NCI-H510A (cell line): ENCODE data around the gene PCK2.

Source experiments
- DNase-seq: peaks from one replicate; lab custom pipeline; 2025; lab: John Stamatoyannopoulos, UW

PCK2 gene

DNA sequence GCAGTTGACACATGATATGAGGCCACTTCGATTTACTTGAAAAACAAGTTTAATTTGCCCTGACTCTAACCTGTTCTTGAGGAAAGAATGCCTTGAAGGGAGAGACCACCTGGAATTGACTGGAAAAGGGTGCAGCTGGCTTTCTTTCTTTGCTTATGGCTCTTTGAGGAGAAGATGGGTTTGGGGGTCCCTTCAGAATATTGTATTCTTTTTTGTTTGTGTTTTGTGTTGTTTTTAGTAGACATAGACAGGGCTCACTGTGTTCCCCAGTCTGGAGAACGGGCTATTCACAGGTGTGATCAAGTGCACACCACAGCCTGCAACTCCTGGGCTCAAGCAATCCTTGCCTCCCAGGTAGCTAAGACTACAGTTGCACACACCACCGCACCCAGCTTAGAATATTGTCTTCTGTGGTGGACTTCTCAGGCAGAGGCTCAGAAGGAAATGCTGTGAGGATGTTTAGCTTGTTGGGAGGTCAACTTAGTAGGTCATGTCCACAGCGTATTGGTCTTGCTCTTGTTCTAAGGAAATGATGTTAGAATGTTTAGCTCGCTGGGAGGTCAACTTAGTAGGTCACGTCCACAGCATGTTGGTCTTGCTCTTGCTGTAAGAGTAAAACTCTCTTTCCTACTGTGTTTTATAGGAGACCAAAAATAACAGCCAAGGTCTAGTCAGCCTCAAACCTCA, 22.2 kb downstream of the PCK2 start:
- DNase-seq = no peak

DNA sequence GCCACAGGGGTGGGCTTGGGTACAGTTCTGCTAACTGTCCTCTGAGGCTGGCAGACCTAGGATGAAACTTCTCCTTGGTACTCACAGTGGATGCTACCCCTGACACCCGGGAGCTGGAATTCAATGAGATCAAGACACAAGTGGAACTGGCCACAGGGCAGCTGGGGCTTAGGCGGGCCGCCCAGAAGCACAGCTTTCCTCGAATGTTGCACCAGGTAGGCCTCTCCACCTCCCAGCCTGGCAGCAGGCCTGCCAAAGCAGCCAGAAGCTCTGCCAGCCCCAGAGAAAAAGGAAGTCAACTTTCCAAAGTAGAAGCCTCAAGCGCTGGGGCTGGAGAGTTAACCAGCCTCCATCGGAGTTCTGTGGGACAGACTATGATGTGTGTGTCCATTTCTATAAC, 23.1 kb downstream of the PCK2 start:
- no peak for DNase-seq

DNA sequence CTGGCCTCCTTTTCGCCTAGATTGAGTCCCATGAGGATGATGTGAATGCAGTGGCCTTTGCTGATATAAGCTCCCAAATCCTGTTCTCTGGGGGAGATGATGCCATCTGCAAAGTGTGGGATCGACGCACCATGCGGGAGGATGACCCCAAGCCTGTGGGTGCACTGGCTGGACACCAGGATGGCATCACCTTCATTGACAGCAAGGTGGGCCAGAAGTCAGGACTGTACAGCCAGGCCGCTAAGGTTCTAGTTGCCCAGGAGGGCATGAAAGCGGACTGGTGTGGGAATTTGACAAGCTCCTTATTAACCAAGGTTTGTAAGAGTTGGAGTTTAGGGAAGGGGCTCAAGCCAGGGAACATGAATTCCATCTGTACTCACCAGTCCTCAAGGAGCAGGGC, 25.6 kb downstream of the PCK2 start:
- DNase-seq = no peak

GRCh38 chr14:24121210-24121609, 27.1 kb downstream of the PCK2 start:
- DNase-seq = no peak

DNA sequence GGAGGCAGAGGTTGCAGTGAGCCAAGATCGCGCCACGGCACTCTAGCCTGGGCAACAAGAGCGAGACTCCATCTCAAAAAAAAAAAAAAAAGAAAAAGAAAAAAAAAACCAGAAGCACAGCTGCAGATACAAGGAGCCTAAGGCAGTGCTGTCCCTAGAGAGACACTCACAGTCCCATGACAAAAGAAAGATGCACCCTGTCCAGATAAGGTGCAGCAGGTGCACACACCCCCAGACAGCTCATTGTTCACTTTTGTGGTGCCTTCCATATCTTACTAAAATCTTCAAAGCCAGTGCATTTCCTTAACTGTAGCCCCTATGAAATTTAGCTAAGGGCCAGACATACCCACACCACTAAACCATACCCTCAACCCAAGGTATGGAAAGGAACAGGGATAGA, 28.3 kb downstream of the PCK2 start:
- no peak for DNase-seq

DNA sequence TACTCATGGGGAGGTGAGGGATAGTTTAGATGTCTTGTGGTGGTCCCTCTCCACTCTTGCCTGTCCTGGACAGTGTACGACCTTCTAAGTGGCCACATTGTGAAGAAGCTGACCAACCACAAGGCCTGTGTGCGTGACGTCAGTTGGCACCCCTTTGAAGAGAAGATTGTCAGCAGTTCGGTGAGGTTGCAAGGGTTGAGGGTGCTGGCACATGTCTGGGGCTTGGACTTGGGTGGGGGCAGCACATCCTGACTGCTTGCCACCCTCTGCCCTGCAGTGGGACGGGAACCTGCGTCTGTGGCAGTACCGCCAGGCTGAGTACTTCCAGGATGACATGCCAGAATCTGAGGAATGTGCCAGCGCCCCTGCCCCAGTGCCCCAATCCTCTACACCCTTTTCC, 28.8 kb downstream of the PCK2 start:
- DNase-seq = no peak

GRCh38 chr14:24123424-24124417, 29.6 kb downstream of the PCK2 start:
- no peak for DNase-seq

DNA sequence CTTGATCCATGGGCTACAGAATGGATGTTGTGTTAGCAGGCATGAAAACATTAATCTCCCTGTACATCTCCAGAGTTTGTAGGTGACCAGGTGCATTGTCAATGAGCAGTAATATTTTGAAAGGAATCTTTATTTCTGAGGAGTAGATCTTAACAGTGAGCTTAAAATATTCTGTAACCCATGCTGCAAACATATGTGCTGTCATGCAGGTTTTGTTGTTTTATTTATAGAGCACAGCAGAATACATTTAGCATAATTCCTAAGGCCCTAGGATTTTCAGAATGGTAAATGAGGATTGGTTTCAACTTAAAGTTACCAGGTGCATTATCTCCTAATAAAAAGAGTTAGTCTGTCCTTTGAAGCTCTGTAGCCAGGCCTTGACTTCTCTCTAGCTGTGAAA, 32.8 kb downstream of the PCK2 start:
- DNase-seq = no peak

- DNase-seq = no peak
Observed at GRCh38 chr14:24127673-24128072, 33.6 kb downstream of the PCK2 start.

GRCh38 chr14:24129410-24129998, 35.4 kb downstream of the PCK2 start:
- no peak for DNase-seq

- no peak for DNase-seq
Observed at GRCh38 chr14:24130380-24130716, 36.2 kb downstream of the PCK2 start, which contains the start of gene FITM1. Gene FITM1 (plus strand): TSS chr14:24130659. CDS start chr14:24131564, 905 bp downstream.

GRCh38 chr14:24130717-24131548, 36.8 kb downstream of the PCK2 start:
- DNase-seq = no peak

DNA sequence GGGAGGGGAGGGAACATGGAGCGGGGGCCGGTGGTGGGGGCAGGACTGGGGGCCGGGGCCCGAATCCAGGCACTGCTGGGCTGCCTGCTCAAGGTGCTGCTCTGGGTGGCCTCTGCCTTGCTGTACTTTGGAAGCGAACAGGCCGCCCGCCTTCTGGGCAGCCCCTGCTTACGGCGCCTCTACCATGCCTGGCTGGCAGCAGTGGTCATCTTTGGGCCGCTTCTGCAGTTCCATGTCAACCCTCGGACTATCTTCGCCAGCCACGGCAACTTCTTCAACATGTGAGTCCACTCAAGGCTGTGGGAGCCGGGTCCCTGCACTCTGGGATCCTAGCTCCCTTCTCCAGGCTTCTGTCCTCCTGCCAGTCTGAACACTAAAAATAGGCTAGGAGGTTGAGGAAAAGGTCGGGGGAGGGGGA, 37.4 kb downstream of the PCK2 start:
- DNase-seq = no peak

GRCh38 chr14:24132061-24132685, 38.1 kb downstream of the PCK2 start:
- DNase-seq = peak; percentile 52

DNA sequence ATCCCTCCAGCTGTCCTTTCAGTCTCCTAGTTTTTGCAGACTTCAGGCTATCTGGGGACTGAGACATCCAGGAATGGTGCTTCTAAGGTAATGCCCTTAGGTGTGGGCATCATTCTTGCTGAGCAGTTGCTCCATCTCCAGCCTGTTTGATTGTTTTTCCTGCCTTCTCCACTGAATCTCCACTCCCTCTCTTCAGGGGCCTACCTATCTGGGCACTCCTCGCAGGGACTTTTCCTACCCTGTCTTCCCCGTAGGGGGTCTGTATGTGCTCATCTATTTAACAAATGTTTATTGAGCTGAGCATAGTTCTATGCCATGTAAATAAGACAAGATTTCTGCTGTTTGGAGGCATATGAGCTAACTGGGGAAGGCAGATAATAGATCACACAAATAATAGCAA, 38.9 kb downstream of the PCK2 start:
- DNase-seq = no peak

- DNase-seq = no peak
Observed at GRCh38 chr14:24133735-24134134, 39.6 kb downstream of the PCK2 start.

- DNase-seq = no peak
Observed at GRCh38 chr14:24135584-24135833, 41.4 kb downstream of the PCK2 start.

DNA sequence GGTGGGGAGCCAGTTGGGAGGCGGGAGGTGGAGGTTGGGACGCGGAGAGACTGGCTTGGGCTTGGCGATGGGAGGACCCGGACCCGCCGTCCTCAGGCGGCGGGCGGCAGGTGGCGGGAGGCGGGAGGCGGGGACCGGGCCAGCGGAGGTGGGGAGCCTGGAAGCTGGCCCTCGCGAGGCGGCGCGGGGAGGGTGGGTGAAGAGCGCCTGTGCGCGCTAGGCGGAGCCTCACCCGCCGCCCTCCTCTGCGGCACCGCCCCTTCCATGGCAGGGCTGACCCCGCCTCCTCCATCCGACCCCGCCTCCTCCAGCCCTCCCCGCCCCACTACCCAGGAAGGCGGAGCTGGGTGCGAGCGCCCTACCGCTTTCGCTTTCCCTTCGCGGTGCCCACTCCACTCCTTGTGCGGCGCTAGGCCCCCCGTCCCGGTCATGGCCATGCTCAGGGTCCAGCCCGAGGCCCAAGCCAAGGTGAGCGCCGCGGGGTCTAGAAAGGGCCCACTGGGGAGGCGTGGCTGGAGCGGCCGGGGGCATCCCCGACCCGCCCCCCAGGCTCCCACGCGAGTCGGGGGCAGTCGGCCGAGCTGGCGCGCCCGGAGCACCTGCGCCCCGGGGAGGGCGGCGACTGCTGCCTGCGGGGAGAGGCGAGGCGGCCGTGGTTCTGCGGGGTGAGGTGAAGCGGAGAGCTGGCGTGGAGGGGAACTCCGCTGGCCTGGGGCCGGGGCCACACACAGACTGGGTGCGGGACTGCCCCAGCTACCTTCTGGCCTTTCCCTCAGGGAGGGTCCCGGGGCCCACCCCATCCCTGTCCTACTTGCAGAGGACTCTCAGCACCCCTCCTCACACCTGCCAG, 41.9 kb downstream of the PCK2 start, which contains the start of gene PSME1:
Gene PSME1 (plus strand): TSS at position 361 of the 850 bp plus-strand sequence. CDS start 69 bp downstream, at position 430.
- DNase-seq = peak; percentile 93

DNA sequence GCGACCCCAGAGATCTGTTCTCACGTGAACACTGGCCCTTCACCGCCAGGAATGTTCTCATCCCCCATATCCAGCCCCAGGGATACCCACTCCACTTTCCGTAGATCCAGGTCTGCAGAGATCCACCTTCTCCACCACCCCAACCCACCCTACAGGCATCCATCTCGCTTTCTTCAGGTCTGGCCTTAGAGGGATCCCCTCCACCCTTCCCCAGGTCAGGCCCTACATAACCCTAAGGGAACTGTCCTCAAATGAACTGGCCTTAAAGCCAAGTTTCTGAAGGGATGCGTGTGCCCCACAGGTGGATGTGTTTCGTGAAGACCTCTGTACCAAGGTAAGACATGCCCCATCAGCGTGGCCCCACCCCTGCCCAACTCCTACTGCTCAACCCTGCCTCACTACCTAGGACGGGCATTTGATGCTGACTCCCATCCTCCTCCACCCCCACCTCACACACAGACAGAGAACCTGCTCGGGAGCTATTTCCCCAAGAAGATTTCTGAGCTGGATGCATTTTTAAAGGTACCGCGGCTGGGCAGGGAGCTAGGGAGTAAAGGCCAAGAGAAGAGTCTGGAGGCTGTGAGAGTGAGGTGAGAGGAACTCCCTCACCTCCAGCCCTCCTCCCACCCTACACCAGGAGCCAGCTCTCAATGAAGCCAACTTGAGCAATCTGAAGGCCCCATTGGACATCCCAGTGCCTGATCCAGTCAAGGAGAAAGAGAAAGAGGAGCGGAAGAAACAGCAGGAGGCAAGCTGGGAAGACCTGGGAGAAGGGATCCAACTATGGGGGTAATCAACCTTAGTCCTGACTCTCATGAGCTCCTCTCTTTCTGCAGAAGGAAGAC, 42.8 kb downstream of the PCK2 start:
- no peak for DNase-seq
